Central memory CD8-positive, alpha-beta T cell (primary cell): ENCODE results near the gene ITCH.
"Not testable (repeated sequence)": the region's sequence is repeated elsewhere in the genome, so short reads cannot be mapped to it uniquely, and the experiment has no call there.

Source experiments
- ATAC-seq: fragments of 150-1000 bp; cut with Tn5 transposase; replicated peaks from 2 replicates; pipeline ENCODE4 v1.10.0; 2022; ENCODE audit warnings: mild to moderate bottlenecking, moderate FRiP score, moderate number of reproducible peaks; ENCODE audit not compliant: poor library complexity, severe bottlenecking; ENCODE audit errors: extremely low read depth
- DNase-seq, 2 donors: peaks; one replicate each; pipeline ENCODE4 v3.0.0; 2021; ENCODE audit warnings: low spot score in 2 of 2
- H3K27ac Mint-ChIP-seq: one replicate; pipeline ENCODE4 v1.8.0; 2022; ENCODE audit warnings: low read depth, mild to moderate bottlenecking, moderate library complexity, mixed read lengths
- H3K27me3 Mint-ChIP-seq: one replicate; pipeline ENCODE4 v1.8.0; 2022; ENCODE audit warnings: mixed read lengths
- H3K36me3 Mint-ChIP-seq: one replicate; pipeline ENCODE4 v1.8.0; 2022; ENCODE audit warnings: mild to moderate bottlenecking, moderate library complexity, mixed read lengths; ENCODE audit not compliant: insufficient read depth
- H3K4me1 Mint-ChIP-seq: one replicate; pipeline ENCODE4 v1.8.0; 2022; ENCODE audit warnings: mixed read lengths
- H3K4me3 Mint-ChIP-seq: one replicate; pipeline ENCODE4 v1.8.0; 2022; ENCODE audit warnings: mild to moderate bottlenecking, moderate library complexity, mixed read lengths
- H3K9me3 Mint-ChIP-seq: one replicate; pipeline ENCODE4 v1.8.0; 2022; ENCODE audit warnings: mixed read lengths

ITCH gene

DNA sequence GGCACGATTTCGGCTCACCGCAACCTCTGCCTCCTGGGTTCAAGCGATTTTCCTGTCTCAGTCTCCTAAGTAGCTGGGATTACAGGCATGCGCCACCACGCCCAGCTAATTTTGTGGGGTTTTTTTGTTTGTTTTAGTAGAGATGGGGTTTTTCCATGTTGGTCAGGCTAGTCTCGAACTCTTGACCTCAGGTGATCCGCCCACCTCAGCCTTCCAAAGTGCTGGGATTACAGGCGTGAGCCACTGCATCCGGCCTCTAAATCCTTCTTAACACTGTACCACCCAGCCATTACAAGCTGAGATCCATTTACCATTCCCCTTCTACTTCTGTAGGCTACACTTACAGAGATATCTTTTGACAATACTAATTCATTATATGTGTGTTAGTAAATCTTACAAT is 51.5 kb downstream of the ITCH start:
- not testable (repeated sequence) for H3K4me3 Mint-ChIP-seq, ATAC-seq, H3K27me3 Mint-ChIP-seq, H3K9me3 Mint-ChIP-seq, DNase-seq
- peak overlapping the region; percentile 35 for H3K27ac Mint-ChIP-seq
- peaks cover 18% of the 10 kb centered on the region for H3K4me1 Mint-ChIP-seq
- peaks cover 62% of the 10 kb centered on the region for H3K36me3 Mint-ChIP-seq

DNA sequence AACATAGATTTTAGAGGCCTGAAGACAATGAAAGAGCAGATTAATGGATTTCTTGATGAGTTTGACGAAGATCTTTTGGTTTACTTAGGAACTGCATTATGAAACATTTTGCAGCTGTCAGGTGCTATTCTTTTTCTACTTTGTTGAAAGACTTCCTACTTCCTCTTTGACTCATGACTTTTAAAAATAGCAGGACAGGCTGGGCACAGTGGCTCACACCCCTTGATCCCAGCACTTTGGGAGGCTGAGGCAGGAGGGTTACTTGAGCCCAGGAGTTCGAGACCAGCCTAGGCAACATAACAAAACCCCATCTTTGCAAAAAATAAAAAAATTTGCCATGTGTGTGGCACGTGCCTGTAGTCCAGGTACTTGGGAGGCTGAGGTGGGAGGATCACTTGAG is 52.0 kb downstream of the ITCH start:
- Mint-ChIP-seq H3K27ac (peak overlapping the region; percentile 35), H3K4me1 (peaks cover 14% of the 10 kb centered on the region), H3K4me3 (no peak overlapping the region), H3K36me3 (peaks cover 61% of the 10 kb centered on the region), H3K27me3 (no peaks in the 10 kb centered on the region), H3K9me3 (no peaks in the 10 kb centered on the region)
- ATAC-seq (no peak), DNase-seq (no peak)

DNA sequence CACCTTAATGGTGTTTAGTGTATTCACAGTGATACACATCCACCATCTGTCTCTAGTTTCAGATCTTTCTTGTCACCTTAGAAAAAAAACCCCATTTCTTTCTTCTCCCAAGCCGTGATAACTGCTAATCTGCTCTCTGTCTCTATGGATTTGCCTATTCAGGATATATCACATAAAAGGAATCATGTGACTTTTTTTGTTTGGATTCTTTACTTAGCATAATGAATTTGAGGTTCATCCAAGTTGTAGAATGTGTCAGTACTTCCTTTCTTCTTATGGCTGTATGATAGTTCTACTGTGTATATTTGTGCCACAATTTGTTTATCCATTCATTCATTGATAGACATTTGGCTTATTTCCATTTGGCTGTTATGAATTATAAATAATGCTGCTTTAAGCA is 57.1 kb downstream of the ITCH start:
- Mint-ChIP-seq H3K27ac (peak overlapping the region; percentile 6), H3K36me3 (peaks cover 53% of the 10 kb centered on the region), H3K27me3 (no peaks in the 10 kb centered on the region), H3K9me3 (no peaks in the 10 kb centered on the region), H3K4me1 (peaks cover 17% of the 10 kb centered on the region), H3K4me3 (no peak overlapping the region)
- ATAC-seq (no peak), DNase-seq (no peak)

DNA sequence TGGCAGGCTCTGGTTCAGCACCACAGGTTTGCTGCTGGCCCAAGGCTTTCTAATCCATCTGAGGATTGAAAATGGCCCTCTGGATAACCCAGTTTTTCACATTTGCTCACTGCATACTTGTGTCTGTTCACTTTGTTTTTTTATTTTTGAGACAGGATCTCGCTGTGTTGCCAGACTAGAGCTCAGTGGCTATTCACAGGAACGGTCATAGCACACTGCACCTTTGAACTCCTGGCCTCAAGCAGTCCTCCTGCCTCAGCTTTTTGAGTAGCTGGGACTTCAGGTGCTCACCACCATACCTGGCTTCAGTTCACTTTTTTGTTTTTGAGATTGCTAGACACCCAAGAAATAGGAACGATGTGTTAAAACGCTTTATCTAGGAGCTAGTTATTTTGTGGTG is 57.9 kb downstream of the ITCH start:
- H3K27ac Mint-ChIP-seq: no peak overlapping the region
- ATAC-seq (no peak), DNase-seq (no peak)
- H3K4me1 Mint-ChIP-seq: peaks cover 20% of the 10 kb centered on the region
- no peak overlapping the region for H3K4me3 Mint-ChIP-seq
- H3K27me3 Mint-ChIP-seq: no peaks in the 10 kb centered on the region
- no peaks in the 10 kb centered on the region for H3K9me3 Mint-ChIP-seq
- peaks cover 57% of the 10 kb centered on the region for H3K36me3 Mint-ChIP-seq

DNA sequence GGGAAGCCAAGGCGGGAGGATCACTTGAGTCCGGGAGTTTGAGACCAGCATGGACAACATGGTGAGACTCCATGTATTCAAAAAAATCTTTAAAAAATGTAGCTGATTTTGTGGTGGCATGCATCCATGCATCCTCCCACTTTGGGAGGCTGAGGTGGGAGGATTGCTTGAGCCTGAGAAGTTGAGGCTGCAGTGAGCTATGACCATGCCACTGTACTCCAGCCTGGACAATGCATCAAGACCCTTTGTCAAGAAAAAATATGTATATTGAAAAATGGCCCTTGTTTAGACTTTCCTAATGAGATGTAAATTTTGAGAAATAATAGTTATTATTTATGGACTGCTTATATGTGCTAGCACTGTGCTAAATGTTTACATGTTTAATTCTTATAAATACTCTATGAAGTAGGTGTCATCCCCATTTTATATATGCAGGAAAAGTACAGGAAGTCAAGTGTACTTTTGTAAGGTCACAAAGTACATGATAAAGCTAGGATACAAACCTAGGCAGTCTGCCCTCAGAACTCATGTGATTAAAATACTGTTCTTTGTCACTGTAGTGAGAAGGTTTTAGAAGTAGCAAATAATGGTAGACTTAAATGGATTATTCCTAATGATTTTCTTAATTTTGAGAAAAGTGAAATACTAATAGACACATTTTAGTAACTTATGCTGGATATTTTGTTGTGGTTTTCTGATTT is 58.8 kb downstream of the ITCH start:
- ATAC-seq (no peak), DNase-seq (no peak)
- H3K4me3 Mint-ChIP-seq: no peak overlapping the region
- H3K4me1 Mint-ChIP-seq: peaks cover 23% of the 10 kb centered on the region
- peaks cover 63% of the 10 kb centered on the region for H3K36me3 Mint-ChIP-seq
- H3K9me3 Mint-ChIP-seq: no peaks in the 10 kb centered on the region
- H3K27ac Mint-ChIP-seq: no peak overlapping the region
- H3K27me3 Mint-ChIP-seq: no peaks in the 10 kb centered on the region

DNA sequence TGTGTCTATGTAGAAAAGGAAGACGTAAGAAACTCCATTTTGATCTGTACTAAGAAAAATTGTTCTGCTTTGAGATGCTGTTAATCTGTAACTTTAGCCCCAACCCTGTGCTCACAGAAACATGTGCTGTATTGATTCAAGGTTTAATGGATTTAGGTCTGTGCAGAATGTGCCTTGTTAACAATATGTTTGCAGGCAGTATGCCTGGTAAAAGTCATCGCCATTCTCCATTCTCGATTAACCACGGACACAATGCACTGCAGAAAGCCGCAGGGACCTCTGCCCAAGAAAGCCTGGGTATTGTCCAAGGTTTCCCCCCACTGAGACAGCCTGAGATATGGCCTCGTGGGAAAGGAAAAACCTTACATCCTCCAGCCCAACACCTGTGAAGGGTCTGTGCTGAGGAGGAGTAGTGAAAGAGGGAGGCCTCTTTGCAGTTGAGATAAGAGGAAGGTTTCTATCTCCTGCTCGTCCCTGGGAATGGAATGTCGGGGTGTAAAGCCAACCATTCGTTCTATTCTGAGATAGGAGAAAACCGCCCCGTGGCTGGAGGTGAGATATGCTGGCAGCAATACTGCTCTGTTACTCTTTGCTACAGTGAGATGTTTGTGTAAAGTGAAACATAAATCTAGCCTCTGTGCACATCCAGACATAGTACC is 62.1 kb downstream of the ITCH start:
- peaks cover 61% of the 10 kb centered on the region for H3K36me3 Mint-ChIP-seq
- peak overlapping the region; percentile 36 for H3K27ac Mint-ChIP-seq

DNA sequence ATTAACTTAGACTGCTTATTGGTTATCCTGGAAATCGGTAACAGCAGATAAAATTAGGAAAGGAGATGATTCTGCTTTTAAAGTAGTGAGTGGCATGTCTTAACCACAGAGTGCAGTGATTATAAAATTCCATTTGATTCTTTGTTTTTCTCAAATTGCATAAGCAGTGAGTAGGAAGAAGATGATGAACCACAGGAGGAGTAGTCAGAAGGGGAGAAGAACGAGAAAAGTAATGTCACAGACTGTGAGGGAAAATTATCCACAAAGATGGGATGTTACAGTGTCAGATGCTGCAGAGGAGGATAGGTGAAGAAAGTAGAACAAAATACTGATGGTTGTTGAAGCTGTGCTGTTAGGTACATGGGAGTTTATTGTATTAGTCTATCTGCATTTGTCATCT is 63.0 kb downstream of the ITCH start:
- Mint-ChIP-seq H3K27me3 (no peaks in the 10 kb centered on the region), H3K9me3 (no peaks in the 10 kb centered on the region), H3K27ac (peak overlapping the region; percentile 36), H3K36me3 (peaks cover 56% of the 10 kb centered on the region), H3K4me1 (peaks cover 17% of the 10 kb centered on the region), H3K4me3 (no peak overlapping the region)
- DNase-seq (no peak), ATAC-seq (no peak)

More for the DNA sequence above, 62.1 kb downstream of the ITCH start:
- DNase-seq, ATAC-seq, H3K4me3 Mint-ChIP-seq, H3K9me3 Mint-ChIP-seq, H3K27me3 Mint-ChIP-seq: not testable (repeated sequence)
- peaks cover 21% of the 10 kb centered on the region for H3K4me1 Mint-ChIP-seq

DNA sequence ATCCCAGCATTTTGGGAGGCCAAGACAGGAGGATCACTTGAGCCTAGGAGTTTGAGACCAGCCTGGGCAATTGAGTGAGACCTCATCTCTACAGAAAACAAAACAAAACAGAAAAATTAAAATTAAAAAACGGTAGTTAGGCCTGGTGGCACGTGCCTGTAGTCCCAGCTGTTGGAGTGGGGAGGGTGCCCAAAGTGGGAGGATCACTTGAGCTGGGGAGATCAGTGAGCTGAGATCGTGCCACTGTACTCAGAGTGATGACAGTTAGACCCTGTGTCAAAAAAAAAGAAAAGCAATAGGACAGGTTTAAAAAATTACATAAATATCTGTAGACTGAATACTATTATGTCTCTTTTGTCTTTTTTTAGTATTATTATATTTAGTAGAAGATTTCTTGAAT is 64.3 kb downstream of the ITCH start:
- Mint-ChIP-seq H3K27ac (peak overlapping the region; percentile 59), H3K4me1 (peaks cover 18% of the 10 kb centered on the region), H3K36me3 (peaks cover 49% of the 10 kb centered on the region), H3K4me3 (no peak overlapping the region), H3K9me3 (no peaks in the 10 kb centered on the region), H3K27me3 (no peaks in the 10 kb centered on the region)
- DNase-seq (no peak), ATAC-seq (no peak)

DNA sequence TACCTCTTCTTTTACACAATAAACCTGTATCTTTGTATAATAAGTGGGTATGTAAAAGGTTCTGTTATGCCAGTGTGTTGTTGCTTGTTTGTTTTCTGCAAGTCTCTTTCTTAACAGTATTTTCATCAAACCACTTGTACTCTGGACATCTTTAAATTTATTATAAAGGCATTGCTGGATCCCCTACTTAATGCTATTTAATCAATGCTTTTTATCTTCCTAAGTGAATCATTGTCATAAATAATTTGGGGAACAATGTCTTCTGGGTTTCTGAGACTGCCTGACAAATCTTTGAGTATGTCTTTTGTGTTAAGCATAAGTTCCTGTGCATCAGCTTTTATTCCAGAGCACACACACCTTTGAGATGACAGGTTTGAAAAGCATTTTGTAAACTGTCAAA is 64.7 kb downstream of the ITCH start:
- H3K4me1 Mint-ChIP-seq: peaks cover 18% of the 10 kb centered on the region
- DNase-seq (no peak), ATAC-seq (no peak)
- H3K9me3 Mint-ChIP-seq: no peaks in the 10 kb centered on the region
- peak overlapping the region; percentile 10 for H3K27ac Mint-ChIP-seq
- no peak overlapping the region for H3K4me3 Mint-ChIP-seq
- H3K27me3 Mint-ChIP-seq: no peaks in the 10 kb centered on the region
- H3K36me3 Mint-ChIP-seq: peaks cover 49% of the 10 kb centered on the region

DNA sequence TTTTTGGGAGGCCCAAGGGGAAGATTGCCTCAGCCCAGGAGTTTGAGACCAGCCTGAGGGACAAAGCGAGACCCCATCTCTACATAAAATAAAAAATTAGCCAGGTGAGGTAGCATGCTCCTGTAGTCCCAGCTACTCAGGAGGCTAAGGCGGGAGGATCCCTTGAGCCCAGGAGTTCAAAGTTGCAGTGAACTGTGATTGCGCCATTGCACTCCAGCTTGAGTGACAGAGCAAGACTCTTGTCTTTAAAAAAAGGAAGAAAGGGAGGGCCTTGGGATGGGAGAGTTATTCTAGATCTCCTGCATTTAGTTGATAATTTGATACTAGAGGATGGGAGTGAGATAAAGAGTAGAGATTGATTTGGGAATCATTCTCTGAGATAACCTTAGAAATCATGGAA is 68.1 kb downstream of the ITCH start:
- peak overlapping the region; percentile 2 for H3K27ac Mint-ChIP-seq
- no peaks in the 10 kb centered on the region for H3K27me3 Mint-ChIP-seq
- ATAC-seq (no peak), DNase-seq (no peak)
- peaks cover 21% of the 10 kb centered on the region for H3K4me1 Mint-ChIP-seq
- H3K4me3 Mint-ChIP-seq: no peak overlapping the region
- H3K9me3 Mint-ChIP-seq: no peaks in the 10 kb centered on the region
- peaks cover 30% of the 10 kb centered on the region for H3K36me3 Mint-ChIP-seq

DNA sequence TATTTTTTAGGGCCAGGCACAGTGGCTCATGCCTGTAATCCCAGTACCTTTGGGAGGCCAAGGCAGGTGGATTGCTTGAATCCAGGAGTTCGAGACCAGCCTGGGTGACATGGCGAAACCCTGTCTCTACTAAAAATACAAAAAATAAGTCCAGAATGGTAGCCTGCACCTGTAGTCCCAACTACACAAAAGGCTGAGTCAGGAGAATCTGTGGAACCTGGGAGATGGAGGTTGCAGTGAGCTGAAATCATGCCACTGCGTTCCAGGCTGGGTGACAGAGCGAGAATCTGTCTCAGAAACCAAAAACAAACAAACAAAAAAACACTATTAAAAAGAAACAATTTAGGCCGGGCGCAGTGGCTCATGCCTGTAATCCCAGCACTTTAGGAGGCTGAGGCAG is 69.6 kb downstream of the ITCH start:
- DNase-seq, H3K27me3 Mint-ChIP-seq, H3K9me3 Mint-ChIP-seq, ATAC-seq, H3K4me3 Mint-ChIP-seq, H3K27ac Mint-ChIP-seq: not testable (repeated sequence)
- Mint-ChIP-seq H3K4me1 (peaks cover 24% of the 10 kb centered on the region), H3K36me3 (peaks cover 25% of the 10 kb centered on the region)

DNA sequence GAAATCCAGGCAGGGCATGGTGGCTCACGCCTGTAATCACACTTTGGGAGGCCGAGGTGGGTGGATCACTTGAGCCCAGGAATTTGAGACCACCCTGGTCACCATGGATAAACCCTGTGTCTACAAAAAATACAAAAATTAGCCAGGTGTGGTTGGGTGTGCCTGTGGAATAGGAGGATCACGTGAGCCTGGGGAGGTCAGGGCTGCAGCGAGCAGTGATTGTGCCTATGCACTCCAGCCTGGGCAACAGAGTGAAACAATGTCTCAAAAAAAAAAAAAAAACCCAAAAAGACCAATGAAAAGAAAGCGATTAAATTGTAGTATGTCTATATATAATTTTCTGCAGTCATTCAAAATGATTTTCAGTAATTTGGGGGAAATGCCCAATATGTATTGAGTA is 70.3 kb downstream of the ITCH start:
- H3K4me3 Mint-ChIP-seq: no peak overlapping the region
- ATAC-seq: no peak
- H3K4me1 Mint-ChIP-seq: peaks cover 24% of the 10 kb centered on the region
- DNase-seq: no peak
- H3K27me3 Mint-ChIP-seq: no peaks in the 10 kb centered on the region
- no peaks in the 10 kb centered on the region for H3K9me3 Mint-ChIP-seq
- peaks cover 24% of the 10 kb centered on the region for H3K36me3 Mint-ChIP-seq
- H3K27ac Mint-ChIP-seq: no peak overlapping the region

DNA sequence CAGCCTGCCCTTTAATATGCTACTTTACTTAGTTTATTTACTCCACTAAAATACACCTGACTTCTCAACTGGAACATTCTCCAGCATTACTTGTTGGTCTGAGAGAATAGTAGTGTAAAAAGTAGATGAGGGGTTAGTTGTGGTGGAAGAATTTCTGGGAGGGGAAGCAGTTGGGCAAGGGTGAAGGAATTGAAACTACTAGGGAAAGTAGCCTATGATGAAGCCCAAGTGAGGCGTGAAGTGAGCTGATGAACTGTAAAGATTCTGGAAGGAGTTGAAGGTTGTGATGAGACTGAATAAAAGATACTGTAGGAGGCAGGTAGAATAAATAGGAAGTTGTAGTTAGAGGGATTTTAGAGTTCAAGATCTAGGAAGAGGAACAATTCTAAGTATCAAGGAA is 72.5 kb downstream of the ITCH start:
- peaks cover 26% of the 10 kb centered on the region for H3K36me3 Mint-ChIP-seq
- ATAC-seq (no peak), DNase-seq (no peak)
- H3K9me3 Mint-ChIP-seq: no peaks in the 10 kb centered on the region
- H3K4me1 Mint-ChIP-seq: peaks cover 24% of the 10 kb centered on the region
- no peak overlapping the region for H3K4me3 Mint-ChIP-seq
- H3K27me3 Mint-ChIP-seq: no peaks in the 10 kb centered on the region
- H3K27ac Mint-ChIP-seq: peak overlapping the region; percentile 50
